Measurements from ENCODE around the gene COL18A1.

The COL18A1 gene

GRCh38 chr21:45371655-45372054 lies 33.3 kb upstream of the COL18A1 start:
- DNase-seq (ENCODE audit: low spot score) = no peak
- H3K23ac ChIP-seq (ENCODE audit: low read depth, low read length, poor library complexity) = no peak overlapping the region
- H3K27ac ChIP-seq (replicated peaks; ENCODE audit: low read length) = no peak overlapping the region
- no peak overlapping the region for H3K4ac ChIP-seq (ENCODE audit: low read length)
- no peak overlapping the region for H3K14ac ChIP-seq (ENCODE audit: low read length)
- H2BK5ac ChIP-seq (ENCODE audit: low read length) = no peak overlapping the region
- H2BK15ac ChIP-seq (ENCODE audit: low read length) = no peak overlapping the region
- no CpG with 5 or more reads among the region's 5 CpGs for WGBS, 2 donors (ENCODE audit: extremely low coverage in 2 of 2, insufficient read length in 2 of 2, insufficient replicate concordance in 1 of 2)
- H3K4me3 ChIP-seq (ENCODE audit: low read length in 2 of 2) = no peak overlapping the region
- no peak overlapping the region for H2AK5ac ChIP-seq (ENCODE audit: low read depth, low read length)
- no peaks in the 10 kb centered on the region for H3K36me3 ChIP-seq (replicated peaks in 1 of 2; ENCODE audit: control insufficient read depth in 2 of 2, insufficient read depth in 2 of 2, low read length in 2 of 2)
- no peak overlapping the region for H4K8ac ChIP-seq (ENCODE audit: low read depth, low read length)
- H2BK120ac ChIP-seq (ENCODE audit: low read depth, low read length) = no peak overlapping the region
- H3K18ac ChIP-seq (ENCODE audit: low read length) = no peak overlapping the region
- no peak overlapping the region for H3K9ac ChIP-seq (ENCODE audit: low read depth, low read length, poor library complexity)
- no peak overlapping the region for H3K4me2 ChIP-seq (ENCODE audit: insufficient read depth, low read length, poor library complexity, severe bottlenecking)
- no peak overlapping the region for H4K91ac ChIP-seq (ENCODE audit: low read depth, low read length, poor library complexity)
- H3K9me3 ChIP-seq (replicated peaks in 1 of 2; ENCODE audit: control insufficient read depth in 2 of 2, insufficient read depth in 1 of 2, low read depth in 1 of 2, low read length in 2 of 2) = peaks cover 9 to 11% of the 10 kb centered on the region in 2 donors
- peaks cover 0 to 2% of the 10 kb centered on the region in 2 donors for H3K4me1 ChIP-seq (ENCODE audit: control insufficient read depth in 2 of 2, insufficient read depth in 1 of 2, low read depth in 1 of 2, low read length in 2 of 2)
- no peak overlapping the region for H2AFZ ChIP-seq (ENCODE audit: low read length)
- no peaks in the 10 kb centered on the region for H3K79me1 ChIP-seq (ENCODE audit: low read depth, low read length)
- H2BK12ac ChIP-seq (ENCODE audit: low read length) = no peak overlapping the region
- peaks cover 0 to 30% (median under 1%) of the 10 kb centered on the region in 3 experiments for H3K27me3 ChIP-seq (ENCODE audit: control insufficient read depth in 3 of 3, insufficient read depth in 3 of 3, low read depth in 1 of 3, low read length in 3 of 3)

- Histone ChIP-seq H4K8ac (ENCODE audit: low read depth, low read length) (no peak overlapping the region), H3K36me3 (replicated peaks in 1 of 2; ENCODE audit: control insufficient read depth in 2 of 2, insufficient read depth in 2 of 2, low read length in 2 of 2) (no peaks in the 10 kb centered on the region), H3K4ac (ENCODE audit: low read length) (no peak overlapping the region), H3K4me3 (ENCODE audit: low read length in 2 of 2) (no peak overlapping the region), H2BK120ac (ENCODE audit: low read depth, low read length) (no peak overlapping the region), H2BK12ac (ENCODE audit: low read length) (no peak overlapping the region), H2BK5ac (ENCODE audit: low read length) (no peak overlapping the region), H3K4me1 (ENCODE audit: control insufficient read depth in 2 of 2, insufficient read depth in 1 of 2, low read depth in 1 of 2, low read length in 2 of 2) (peaks cover under 1 to 3% of the 10 kb centered on the region in 2 donors), H3K4me2 (ENCODE audit: insufficient read depth, low read length, poor library complexity, severe bottlenecking) (no peak overlapping the region), H3K79me1 (ENCODE audit: low read depth, low read length) (no peaks in the 10 kb centered on the region), H3K27ac (replicated peaks; ENCODE audit: low read length) (no peak overlapping the region), H3K23ac (ENCODE audit: low read depth, low read length, poor library complexity) (no peak overlapping the region), H3K9ac (ENCODE audit: low read depth, low read length, poor library complexity) (no peak overlapping the region), H3K14ac (ENCODE audit: low read length) (no peak overlapping the region), H4K91ac (ENCODE audit: low read depth, low read length, poor library complexity) (no peak overlapping the region), H3K18ac (ENCODE audit: low read length) (no peak overlapping the region), H2AK5ac (ENCODE audit: low read depth, low read length) (no peak overlapping the region), H3K9me3 (replicated peaks in 1 of 2; ENCODE audit: control insufficient read depth in 2 of 2, insufficient read depth in 1 of 2, low read depth in 1 of 2, low read length in 2 of 2) (peaks cover 9 to 20% of the 10 kb centered on the region in 2 donors), H2BK15ac (ENCODE audit: low read length) (no peak overlapping the region), H3K27me3 (ENCODE audit: control insufficient read depth in 3 of 3, insufficient read depth in 3 of 3, low read depth in 1 of 3, low read length in 3 of 3) (peaks cover 0 to 40% (median 4%) of the 10 kb centered on the region in 3 experiments), H2AFZ (ENCODE audit: low read length) (no peak overlapping the region)
- DNase-seq (ENCODE audit: low spot score) = no peak
- WGBS, 2 donors (ENCODE audit: extremely low coverage in 2 of 2, insufficient read length in 2 of 2, insufficient replicate concordance in 1 of 2) = no CpG with 5 or more reads among the region's 7 CpGs
Measured at GRCh38 chr21:45372732-45373355, 32.1 kb upstream of the COL18A1 start.

GRCh38 chr21:45373991-45374816 lies 30.8 kb upstream of the COL18A1 start:
- Histone ChIP-seq H3K4ac (ENCODE audit: low read length) (no peak overlapping the region), H3K9ac (ENCODE audit: low read depth, low read length, poor library complexity) (no peak overlapping the region), H2BK15ac (ENCODE audit: low read length) (no peak overlapping the region), H3K36me3 (replicated peaks in 1 of 2; ENCODE audit: control insufficient read depth in 2 of 2, insufficient read depth in 2 of 2, low read length in 2 of 2) (no peaks in the 10 kb centered on the region), H3K9me3 (replicated peaks in 1 of 2; ENCODE audit: control insufficient read depth in 2 of 2, insufficient read depth in 1 of 2, low read depth in 1 of 2, low read length in 2 of 2) (peaks cover 9 to 20% of the 10 kb centered on the region in 2 donors), H2BK120ac (ENCODE audit: low read depth, low read length) (peak overlapping the region; percentile 5), H3K27me3 (ENCODE audit: control insufficient read depth in 3 of 3, insufficient read depth in 3 of 3, low read depth in 1 of 3, low read length in 3 of 3) (peaks cover 0 to 50% (median 5%) of the 10 kb centered on the region in 3 experiments), H2BK12ac (ENCODE audit: low read length) (no peak overlapping the region), H3K4me3 (ENCODE audit: low read length in 2 of 2) (no peak overlapping the region), H4K91ac (ENCODE audit: low read depth, low read length, poor library complexity) (no peak overlapping the region), H4K8ac (ENCODE audit: low read depth, low read length) (no peak overlapping the region), H3K79me1 (ENCODE audit: low read depth, low read length) (no peaks in the 10 kb centered on the region), H2AK5ac (ENCODE audit: low read depth, low read length) (peak overlapping the region; percentile 70), H2BK5ac (ENCODE audit: low read length) (no peak overlapping the region), H3K4me2 (ENCODE audit: insufficient read depth, low read length, poor library complexity, severe bottlenecking) (no peak overlapping the region), H3K23ac (ENCODE audit: low read depth, low read length, poor library complexity) (no peak overlapping the region), H3K27ac (replicated peaks; ENCODE audit: low read length) (no peak overlapping the region), H3K4me1 (ENCODE audit: control insufficient read depth in 2 of 2, insufficient read depth in 1 of 2, low read depth in 1 of 2, low read length in 2 of 2) (peaks cover 4 to 9% of the 10 kb centered on the region in 2 donors), H3K14ac (ENCODE audit: low read length) (peak overlapping the region; percentile 21), H2AFZ (ENCODE audit: low read length) (no peak overlapping the region), H3K18ac (ENCODE audit: low read length) (no peak overlapping the region)
- WGBS, 2 donors (ENCODE audit: extremely low coverage in 2 of 2, insufficient read length in 2 of 2, insufficient replicate concordance in 1 of 2) = no CpG with 5 or more reads among the region's 15 CpGs
- no peak for DNase-seq (ENCODE audit: low spot score)

- no CpG with 5 or more reads among the region's 15 CpGs for WGBS, 2 donors (ENCODE audit: extremely low coverage in 2 of 2, insufficient read length in 2 of 2, insufficient replicate concordance in 1 of 2)
- Histone ChIP-seq H3K4ac (ENCODE audit: low read length) (no peak overlapping the region), H3K9ac (ENCODE audit: low read depth, low read length, poor library complexity) (no peak overlapping the region), H3K27me3 (ENCODE audit: control insufficient read depth in 3 of 3, insufficient read depth in 3 of 3, low read depth in 1 of 3, low read length in 3 of 3) (peaks cover 0 to 57% (median 11%) of the 10 kb centered on the region in 3 experiments), H3K23ac (ENCODE audit: low read depth, low read length, poor library complexity) (no peak overlapping the region), H2BK120ac (ENCODE audit: low read depth, low read length) (no peak overlapping the region), H2BK15ac (ENCODE audit: low read length) (no peak overlapping the region), H3K4me1 (ENCODE audit: control insufficient read depth in 2 of 2, insufficient read depth in 1 of 2, low read depth in 1 of 2, low read length in 2 of 2) (peaks cover 4 to 9% of the 10 kb centered on the region in 2 donors), H3K14ac (ENCODE audit: low read length) (no peak overlapping the region), H3K79me1 (ENCODE audit: low read depth, low read length) (no peaks in the 10 kb centered on the region), H3K9me3 (replicated peaks in 1 of 2; ENCODE audit: control insufficient read depth in 2 of 2, insufficient read depth in 1 of 2, low read depth in 1 of 2, low read length in 2 of 2) (peaks cover 9 to 22% of the 10 kb centered on the region in 2 donors), H3K4me2 (ENCODE audit: insufficient read depth, low read length, poor library complexity, severe bottlenecking) (no peak overlapping the region), H3K27ac (replicated peaks; ENCODE audit: low read length) (no peak overlapping the region), H4K8ac (ENCODE audit: low read depth, low read length) (no peak overlapping the region), H2AK5ac (ENCODE audit: low read depth, low read length) (peak overlapping the region; percentile 64), H2BK5ac (ENCODE audit: low read length) (no peak overlapping the region), H4K91ac (ENCODE audit: low read depth, low read length, poor library complexity) (no peak overlapping the region), H3K18ac (ENCODE audit: low read length) (peak overlapping the region; percentile 77), H2BK12ac (ENCODE audit: low read length) (no peak overlapping the region), H3K36me3 (replicated peaks in 1 of 2; ENCODE audit: control insufficient read depth in 2 of 2, insufficient read depth in 2 of 2, low read length in 2 of 2) (no peaks in the 10 kb centered on the region), H3K4me3 (ENCODE audit: low read length in 2 of 2) (no peak overlapping the region), H2AFZ (ENCODE audit: low read length) (no peak overlapping the region)
- DNase-seq (ENCODE audit: low spot score) = no peak
Measured at GRCh38 chr21:45374826-45375455, 30.0 kb upstream of the COL18A1 start.
